IPS-18a (cell line): ENCODE results near the gene RBM6.

Experiments
- H3K27ac ChIP-seq: one replicate; pipeline ENCODE4 v1.5.1; 2013; ENCODE audit warnings: low read length
- H3K27me3 ChIP-seq: one replicate; pipeline ENCODE4 v1.6.1; 2013; ENCODE audit warnings: mild to moderate bottlenecking, low read length; ENCODE audit not compliant: control insufficient read depth, insufficient read depth
- H3K36me3 ChIP-seq: one replicate; pipeline ENCODE4 v1.6.1; 2013; ENCODE audit warnings: low read depth, low read length; ENCODE audit not compliant: control insufficient read depth
- H3K4me1 ChIP-seq: one replicate; pipeline ENCODE4 v1.6.1; 2013; ENCODE audit warnings: low read depth, low read length; ENCODE audit not compliant: control insufficient read depth
- H3K4me3 ChIP-seq: one replicate; pipeline ENCODE4 v1.5.1; 2013; ENCODE audit warnings: low read length
- H3K9ac ChIP-seq: one replicate; pipeline ENCODE4 v1.6.1; 2013; ENCODE audit warnings: mild to moderate bottlenecking, low read length, moderate library complexity
- H3K9me3 ChIP-seq: one replicate; pipeline ENCODE4 v1.6.1; 2013; ENCODE audit warnings: low read depth, low read length; ENCODE audit not compliant: control insufficient read depth

Gene RBM6

DNA sequence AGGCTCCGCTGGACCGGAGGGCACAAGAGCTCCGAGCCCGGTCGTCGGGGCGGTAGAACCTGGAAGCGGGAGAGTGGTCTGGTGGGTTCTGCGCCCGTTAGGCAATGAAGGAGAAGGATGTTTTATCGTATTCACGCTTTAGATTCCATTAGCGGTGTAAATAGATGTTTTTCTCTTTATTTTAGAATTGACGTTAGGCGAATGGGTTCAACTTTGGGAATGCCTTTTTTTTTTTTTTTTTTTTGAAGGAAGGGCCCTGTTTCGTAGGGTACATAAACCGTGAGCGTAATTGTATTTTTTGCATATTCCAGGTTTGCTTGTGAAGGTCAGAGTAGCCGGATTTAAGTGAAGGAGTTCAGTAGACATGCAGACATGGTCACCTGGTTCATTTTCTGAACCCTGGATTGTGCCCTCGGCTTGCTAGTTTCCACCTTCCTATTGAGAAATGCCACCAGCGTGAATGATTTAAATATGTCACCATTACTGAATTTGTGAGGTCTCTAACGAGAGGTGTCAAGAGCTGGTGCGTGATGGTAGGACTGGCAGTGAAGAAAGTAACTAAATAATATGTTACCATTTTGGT, 808 bp downstream of the RBM6 start:
- peak overlapping the region; percentile 9 for H3K27ac ChIP-seq
- peak overlapping the region; percentile 91 for H3K4me3 ChIP-seq

DNA sequence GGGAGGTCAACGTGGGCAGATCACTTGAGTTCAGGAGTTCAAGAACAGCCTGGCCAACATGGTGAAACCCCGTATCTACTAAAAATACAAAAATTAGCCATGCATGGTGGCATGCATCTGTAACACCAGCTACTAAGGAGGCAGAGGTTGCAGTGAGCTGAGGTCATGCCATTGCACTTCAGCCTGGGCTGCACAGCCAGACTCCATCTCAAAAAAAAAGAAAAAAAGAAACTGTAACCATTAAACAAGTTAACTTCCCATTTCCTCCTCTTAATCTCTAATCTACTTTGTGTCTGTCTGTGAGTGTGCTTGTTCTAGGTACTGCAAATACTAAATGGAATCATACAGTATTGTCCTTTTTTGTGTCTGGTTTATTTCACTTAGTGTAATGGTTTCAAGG, 2.7 kb downstream of the RBM6 start:
- Histone ChIP-seq H3K4me1 (peaks cover 4% of the 10 kb centered on the region), H3K4me3 (no peak overlapping the region), H3K9me3 (no peaks in the 10 kb centered on the region), H3K9ac (no peak overlapping the region), H3K36me3 (no peaks in the 10 kb centered on the region), H3K27ac (no peak overlapping the region), H3K27me3 (no peaks in the 10 kb centered on the region)

More for the DNA sequence above, 808 bp downstream of the RBM6 start:
- no peaks in the 10 kb centered on the region for H3K27me3 ChIP-seq
- H3K9ac ChIP-seq: peak overlapping the region; percentile 87
- H3K4me1 ChIP-seq: peaks cover 4% of the 10 kb centered on the region
- H3K36me3 ChIP-seq: no peaks in the 10 kb centered on the region
- H3K9me3 ChIP-seq: no peaks in the 10 kb centered on the region

DNA sequence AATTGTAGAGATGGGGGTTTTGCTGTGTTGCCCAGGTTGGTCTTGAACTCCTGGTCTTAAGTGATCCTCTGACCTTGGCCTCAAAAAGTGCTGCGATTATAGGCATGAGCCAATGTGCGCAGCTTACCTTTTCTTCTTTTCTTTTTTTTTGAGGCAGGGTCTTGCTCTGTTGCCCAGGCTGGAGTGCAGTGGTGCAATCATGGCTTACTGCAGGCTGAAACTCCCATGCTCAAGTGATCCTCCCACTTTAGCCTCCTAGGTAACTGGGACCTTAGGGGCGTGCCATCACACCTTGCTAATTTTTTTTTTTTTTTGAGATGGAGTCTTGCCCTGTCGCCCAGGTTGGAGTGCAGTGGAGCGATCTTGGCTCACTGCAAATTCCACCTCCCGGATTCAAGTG, 13.0 kb downstream of the RBM6 start:
- Histone ChIP-seq H3K27ac (no peak overlapping the region), H3K36me3 (no peaks in the 10 kb centered on the region), H3K4me1 (no peaks in the 10 kb centered on the region), H3K9ac (no peak overlapping the region), H3K27me3 (no peaks in the 10 kb centered on the region), H3K9me3 (no peaks in the 10 kb centered on the region), H3K4me3 (no peak overlapping the region)

DNA sequence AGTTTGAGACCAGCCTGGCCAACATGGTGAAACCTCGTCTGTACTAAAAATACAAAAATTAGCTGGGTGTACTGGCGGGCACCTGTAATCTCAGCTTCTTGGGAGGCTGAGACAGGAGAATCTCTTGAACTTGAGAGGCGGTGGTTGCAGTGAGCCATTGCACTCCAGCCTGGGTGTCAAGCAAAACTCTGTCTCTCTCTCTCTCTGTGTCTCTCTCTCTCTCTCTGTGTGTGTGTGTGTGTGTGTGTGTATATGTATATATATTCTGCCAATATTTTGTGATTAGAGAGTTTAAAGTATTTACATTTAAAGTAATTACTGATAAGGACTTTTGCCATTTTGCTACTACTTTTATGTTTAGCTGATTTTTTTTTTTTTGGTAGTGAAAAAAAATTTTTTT, 15.7 kb downstream of the RBM6 start:
- Histone ChIP-seq H3K4me3 (no peak overlapping the region), H3K9me3 (no peaks in the 10 kb centered on the region), H3K4me1 (no peaks in the 10 kb centered on the region), H3K36me3 (no peaks in the 10 kb centered on the region), H3K27me3 (no peaks in the 10 kb centered on the region), H3K27ac (no peak overlapping the region), H3K9ac (no peak overlapping the region)

DNA sequence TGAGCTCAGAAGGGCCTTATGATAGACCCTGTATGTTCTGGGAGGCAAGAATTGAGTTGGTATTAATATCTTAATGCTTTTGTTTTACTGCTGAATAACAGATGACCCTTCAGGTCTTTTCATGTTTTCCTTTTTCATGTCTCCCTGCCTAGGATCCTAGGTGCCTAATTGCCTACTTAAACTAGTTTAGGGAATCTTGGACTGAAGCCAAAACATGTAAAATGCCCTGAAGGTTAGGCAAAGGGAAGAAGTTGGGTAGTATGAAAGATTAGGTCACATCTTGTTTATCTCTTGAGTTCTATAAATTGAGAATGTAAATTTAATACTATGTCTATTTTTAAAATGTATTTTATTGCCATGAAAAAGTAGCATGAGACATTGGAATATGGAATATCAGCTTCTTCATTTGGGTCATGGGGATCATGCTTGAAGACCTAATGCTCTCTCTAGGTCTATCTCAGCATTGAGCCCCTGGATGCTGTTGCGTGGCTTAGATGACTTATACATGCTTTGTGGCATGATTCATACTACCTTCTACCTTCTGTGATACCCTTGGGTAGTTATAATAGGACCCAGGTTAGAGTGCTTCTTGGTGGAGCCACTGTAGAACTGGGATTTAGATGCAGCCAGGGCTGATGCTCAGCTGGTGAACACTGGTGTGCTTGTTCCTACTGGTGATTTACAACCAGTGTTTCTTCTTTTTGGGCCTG, 26.4 kb downstream of the RBM6 start:
- no peak overlapping the region for H3K9ac ChIP-seq
- H3K9me3 ChIP-seq: no peaks in the 10 kb centered on the region
- no peak overlapping the region for H3K4me3 ChIP-seq
- H3K36me3 ChIP-seq: peaks cover 7% of the 10 kb centered on the region
- H3K4me1 ChIP-seq: no peaks in the 10 kb centered on the region
- no peak overlapping the region for H3K27ac ChIP-seq
- no peaks in the 10 kb centered on the region for H3K27me3 ChIP-seq

DNA sequence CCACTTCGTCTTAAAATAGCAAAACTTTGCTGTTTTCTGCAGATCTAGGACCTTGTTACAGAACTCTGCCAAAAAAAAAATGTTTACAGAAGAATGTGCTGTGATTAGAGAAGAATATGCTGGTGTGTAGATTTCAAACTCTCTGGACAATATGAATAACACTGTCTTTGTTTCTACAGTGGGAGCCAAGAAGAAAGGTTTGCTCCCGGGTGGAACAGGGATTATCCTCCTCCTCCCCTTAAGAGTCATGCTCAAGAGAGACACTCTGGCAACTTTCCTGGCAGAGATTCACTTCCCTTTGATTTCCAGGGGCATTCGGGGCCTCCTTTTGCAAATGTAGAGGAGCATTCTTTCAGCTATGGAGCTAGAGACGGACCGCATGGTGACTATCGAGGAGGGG, 27.3 kb downstream of the RBM6 start:
- no peaks in the 10 kb centered on the region for H3K9me3 ChIP-seq
- H3K4me3 ChIP-seq: no peak overlapping the region
- no peaks in the 10 kb centered on the region for H3K27me3 ChIP-seq
- H3K4me1 ChIP-seq: no peaks in the 10 kb centered on the region
- no peak overlapping the region for H3K27ac ChIP-seq
- peaks cover 11% of the 10 kb centered on the region for H3K36me3 ChIP-seq
- no peak overlapping the region for H3K9ac ChIP-seq

DNA sequence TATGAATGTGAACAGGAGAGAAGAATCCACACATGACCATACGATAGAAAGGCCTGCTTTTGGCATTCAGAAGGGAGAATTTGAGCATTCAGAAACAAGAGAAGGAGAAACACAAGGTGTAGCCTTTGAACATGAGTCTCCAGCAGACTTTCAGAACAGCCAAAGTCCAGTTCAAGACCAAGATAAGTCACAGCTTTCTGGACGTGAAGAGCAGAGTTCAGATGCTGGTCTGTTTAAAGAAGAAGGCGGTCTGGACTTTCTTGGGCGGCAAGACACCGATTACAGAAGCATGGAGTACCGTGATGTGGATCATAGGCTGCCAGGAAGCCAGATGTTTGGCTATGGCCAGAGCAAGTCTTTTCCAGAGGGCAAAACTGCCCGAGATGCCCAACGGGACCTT, 28.4 kb downstream of the RBM6 start:
- Histone ChIP-seq H3K4me1 (no peaks in the 10 kb centered on the region), H3K27ac (no peak overlapping the region), H3K9me3 (no peaks in the 10 kb centered on the region), H3K27me3 (no peaks in the 10 kb centered on the region), H3K9ac (no peak overlapping the region), H3K4me3 (no peak overlapping the region), H3K36me3 (peaks cover 18% of the 10 kb centered on the region)

DNA sequence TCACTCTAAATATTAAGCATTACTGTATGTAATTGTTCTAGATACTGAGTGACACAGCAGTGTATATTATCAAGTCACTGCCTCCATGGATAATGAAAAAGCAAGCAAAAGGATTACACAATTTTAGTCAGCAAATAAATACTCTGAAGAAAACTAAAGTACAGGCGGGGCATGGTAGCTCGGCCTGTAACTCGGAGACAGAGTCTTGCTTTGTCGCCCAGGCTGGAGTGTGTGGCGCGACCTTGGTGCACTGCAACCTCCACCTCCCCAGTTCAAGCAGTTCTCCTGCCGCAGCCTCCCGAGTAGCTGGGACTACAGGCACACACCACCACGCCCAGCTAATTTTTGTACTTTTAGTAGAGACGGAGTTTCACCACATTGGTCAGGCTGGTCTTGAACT, 32.7 kb downstream of the RBM6 start:
- H3K27ac ChIP-seq: no peak overlapping the region

DNA sequence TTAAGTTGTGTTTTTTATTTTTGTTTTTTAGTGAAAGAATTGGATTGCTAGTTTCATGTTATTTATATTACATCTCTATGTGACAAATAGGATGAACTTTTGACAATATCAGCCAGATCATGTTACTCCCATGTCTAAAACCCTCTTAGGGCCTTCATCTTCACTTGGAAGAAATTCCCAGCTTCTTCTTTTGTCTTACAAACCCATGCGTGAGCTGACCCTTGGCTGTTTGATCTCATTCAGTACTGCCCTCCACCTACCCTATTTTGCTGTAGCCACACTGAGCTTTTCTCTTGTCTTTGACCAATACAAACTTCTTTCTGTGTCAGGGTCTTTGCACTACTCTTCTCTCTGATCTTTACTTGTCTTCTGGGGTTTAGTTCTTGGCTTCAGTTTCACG, 37.0 kb downstream of the RBM6 start:
- Histone ChIP-seq H3K4me3 (no peak overlapping the region), H3K9ac (no peak overlapping the region), H3K27me3 (no peaks in the 10 kb centered on the region), H3K27ac (no peak overlapping the region), H3K36me3 (peaks cover 28% of the 10 kb centered on the region), H3K9me3 (no peaks in the 10 kb centered on the region), H3K4me1 (peaks cover 3% of the 10 kb centered on the region)

More for the DNA sequence above, 32.7 kb downstream of the RBM6 start:
- no peak overlapping the region for H3K9ac ChIP-seq
- H3K4me3 ChIP-seq: no peak overlapping the region
- no peaks in the 10 kb centered on the region for H3K27me3 ChIP-seq
- peaks cover 3% of the 10 kb centered on the region for H3K4me1 ChIP-seq
- H3K36me3 ChIP-seq: peaks cover 21% of the 10 kb centered on the region
- no peaks in the 10 kb centered on the region for H3K9me3 ChIP-seq

DNA sequence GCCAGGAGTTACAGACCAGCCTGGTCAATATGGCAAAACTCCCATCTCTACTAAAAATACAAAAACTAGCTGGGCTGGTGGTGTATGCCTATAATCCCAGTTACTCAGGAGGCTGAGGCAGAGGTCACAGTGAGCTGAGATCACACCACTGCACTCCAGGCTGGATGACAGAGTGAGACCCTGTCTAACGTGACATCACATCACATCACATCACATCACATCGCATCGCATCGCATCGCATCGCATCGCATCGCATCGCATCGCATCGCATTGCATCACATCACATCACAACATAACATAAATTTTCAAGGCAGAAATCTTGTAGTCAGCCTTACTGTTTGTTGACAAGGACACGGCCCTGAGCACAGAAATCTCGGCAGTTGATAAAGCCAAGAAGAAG, 44.4 kb downstream of the RBM6 start:
- Histone ChIP-seq H3K27ac (no peak overlapping the region), H3K4me1 (no peaks in the 10 kb centered on the region), H3K4me3 (no peak overlapping the region), H3K9ac (no peak overlapping the region), H3K36me3 (no peaks in the 10 kb centered on the region), H3K27me3 (no peaks in the 10 kb centered on the region), H3K9me3 (no peaks in the 10 kb centered on the region)

DNA sequence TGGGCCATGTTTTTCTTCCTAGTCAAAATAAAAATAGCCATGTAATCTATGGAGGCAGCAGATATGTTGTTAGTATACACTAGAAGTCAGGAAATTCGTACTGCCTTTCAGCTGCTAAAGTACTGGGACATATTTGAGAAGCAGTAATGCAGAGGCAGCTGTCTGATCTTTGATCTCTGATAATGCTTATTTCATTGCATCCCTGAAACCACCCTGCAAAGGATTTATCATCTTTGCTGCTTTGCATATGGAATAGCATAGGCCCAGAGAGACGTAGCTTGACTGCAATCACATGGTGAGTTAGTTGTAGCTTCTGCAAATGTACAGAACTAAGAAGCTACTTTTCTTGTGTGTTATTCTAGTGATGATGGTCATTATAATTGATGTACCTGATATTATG, 52.4 kb downstream of the RBM6 start:
- H3K36me3 ChIP-seq: peaks cover 6% of the 10 kb centered on the region
- H3K27ac ChIP-seq: no peak overlapping the region
- H3K9me3 ChIP-seq: no peaks in the 10 kb centered on the region
- no peak overlapping the region for H3K4me3 ChIP-seq
- no peaks in the 10 kb centered on the region for H3K27me3 ChIP-seq
- no peak overlapping the region for H3K9ac ChIP-seq
- no peaks in the 10 kb centered on the region for H3K4me1 ChIP-seq

DNA sequence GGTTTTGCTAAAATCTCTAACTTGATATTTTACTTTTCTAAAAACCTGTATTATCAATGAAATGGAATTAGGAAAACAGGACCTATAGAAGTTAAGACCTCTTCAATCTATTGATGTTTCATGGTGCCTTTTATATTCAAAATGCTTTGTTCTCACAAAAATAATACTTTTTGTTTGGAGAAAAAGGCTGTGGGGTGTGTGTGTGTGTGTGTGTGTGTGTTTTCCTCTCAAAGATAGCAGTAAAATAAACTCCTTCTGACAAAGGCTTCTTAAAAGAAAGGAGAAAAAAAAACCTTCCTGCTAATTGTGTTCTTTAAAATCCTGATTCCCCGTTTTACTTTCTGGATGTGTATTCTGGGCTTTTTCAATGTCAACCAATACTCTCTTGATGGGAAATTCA, 54.5 kb downstream of the RBM6 start:
- H3K9ac ChIP-seq: no peak overlapping the region
- H3K27me3 ChIP-seq: no peaks in the 10 kb centered on the region
- no peak overlapping the region for H3K27ac ChIP-seq
- peaks cover 10% of the 10 kb centered on the region for H3K36me3 ChIP-seq
- H3K4me1 ChIP-seq: no peaks in the 10 kb centered on the region
- H3K9me3 ChIP-seq: no peaks in the 10 kb centered on the region
- H3K4me3 ChIP-seq: no peak overlapping the region
